ENCODE measurements around the gene NEMP1.
"Not testable (repeated sequence)": the region's sequence is repeated elsewhere in the genome, so short reads cannot be mapped to it uniquely, and the experiment has no call there.

Gene NEMP1

DNA sequence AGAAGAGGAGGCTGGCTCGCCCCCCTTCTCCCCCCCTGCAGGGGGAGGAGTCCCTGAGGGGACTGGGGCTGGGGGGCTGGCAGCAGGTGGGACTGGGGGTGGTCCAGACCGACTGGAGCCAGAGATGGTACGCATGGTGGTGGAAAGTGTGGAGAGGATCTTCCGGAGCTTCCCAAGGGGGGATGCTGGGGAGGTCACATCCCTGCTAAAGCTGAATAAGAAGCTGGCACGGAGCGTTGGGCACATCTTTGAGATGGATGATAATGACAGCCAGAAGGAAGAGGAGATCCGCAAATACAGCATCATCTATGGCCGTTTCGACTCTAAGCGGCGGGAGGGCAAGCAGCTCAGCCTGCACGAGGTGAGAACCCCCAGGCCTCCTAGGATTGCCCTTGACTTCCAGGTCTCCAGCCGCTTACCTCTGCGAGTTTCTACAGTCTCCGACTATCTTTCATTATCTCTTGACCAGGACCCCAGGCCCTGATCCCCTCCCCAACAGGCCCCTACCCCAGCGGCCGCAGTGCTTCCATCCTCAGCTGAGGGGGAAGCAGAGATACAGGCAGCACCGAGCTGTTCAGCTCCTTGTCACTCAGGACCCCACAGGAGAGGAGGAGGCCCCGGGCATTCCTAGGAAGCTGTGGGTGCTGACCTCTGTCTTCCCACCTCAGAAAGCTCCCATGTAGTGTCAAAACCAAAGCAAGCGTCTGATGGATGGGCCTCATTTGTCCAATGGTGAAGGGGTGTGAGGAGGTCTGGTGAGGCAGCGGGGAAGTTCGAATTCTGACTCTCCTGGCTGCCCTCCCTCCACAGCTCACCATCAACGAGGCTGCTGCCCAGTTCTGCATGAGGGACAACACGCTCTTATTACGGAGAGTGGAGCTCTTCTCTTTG is 13.3 kb upstream of the NEMP1 start:
- DNase-seq (ENCODE audit: low read depth in 2 of 3, low spot score in 2 of 3): no peak

DNA sequence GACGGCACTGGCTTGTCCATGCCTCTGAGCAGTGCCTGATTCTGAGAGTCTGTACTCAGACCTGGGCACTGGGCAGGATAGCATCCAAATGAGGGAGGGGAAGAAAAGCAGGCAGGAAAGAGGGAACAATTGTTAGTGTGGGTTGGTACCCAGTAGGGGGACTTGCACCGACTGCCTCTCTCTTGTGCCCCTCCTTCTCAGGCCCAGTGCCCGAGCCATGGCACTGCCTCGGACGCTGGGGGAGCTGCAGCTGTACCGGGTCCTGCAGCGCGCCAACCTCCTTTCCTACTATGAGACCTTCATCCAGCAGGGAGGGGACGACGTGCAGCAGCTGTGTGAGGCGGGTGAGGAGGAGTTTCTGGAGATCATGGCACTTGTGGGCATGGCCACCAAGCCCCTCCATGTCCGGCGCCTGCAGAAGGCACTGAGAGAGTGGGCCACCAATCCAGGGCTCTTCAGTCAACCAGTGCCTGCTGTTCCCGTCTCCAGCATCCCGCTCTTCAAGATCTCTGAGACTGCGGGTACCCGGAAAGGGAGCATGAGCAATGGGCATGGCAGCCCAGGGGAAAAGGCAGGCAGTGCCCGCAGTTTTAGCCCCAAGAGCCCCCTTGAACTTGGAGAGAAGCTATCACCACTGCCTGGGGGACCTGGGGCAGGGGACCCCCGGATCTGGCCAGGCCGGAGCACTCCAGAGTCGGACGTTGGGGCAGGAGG is 12.5 kb upstream of the NEMP1 start:
- DNase-seq (ENCODE audit: low read depth in 2 of 3, low spot score in 2 of 3): no peak

DNA sequence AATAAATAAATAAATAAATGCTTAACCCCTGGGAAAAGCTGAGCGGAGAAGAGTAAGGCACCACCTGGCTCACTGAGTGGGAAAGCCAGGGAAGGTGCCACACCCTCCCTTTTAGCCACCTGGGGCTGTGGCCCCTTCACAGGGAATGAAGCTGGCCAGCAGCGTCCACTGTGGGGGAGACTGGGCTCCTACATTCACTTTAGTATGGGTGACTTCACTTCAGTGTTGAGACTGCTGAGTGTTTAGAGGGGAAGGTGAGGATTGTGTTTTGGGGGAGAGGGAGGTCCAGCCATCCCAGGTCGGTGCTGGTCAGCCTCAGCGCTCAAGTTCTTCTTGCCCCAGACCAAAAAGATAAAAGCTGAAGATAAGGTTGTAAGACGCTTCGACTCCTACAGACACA is 11.9 kb upstream of the NEMP1 start:
- no peak for DNase-seq (ENCODE audit: low read depth in 2 of 3, low spot score in 2 of 3)

DNA sequence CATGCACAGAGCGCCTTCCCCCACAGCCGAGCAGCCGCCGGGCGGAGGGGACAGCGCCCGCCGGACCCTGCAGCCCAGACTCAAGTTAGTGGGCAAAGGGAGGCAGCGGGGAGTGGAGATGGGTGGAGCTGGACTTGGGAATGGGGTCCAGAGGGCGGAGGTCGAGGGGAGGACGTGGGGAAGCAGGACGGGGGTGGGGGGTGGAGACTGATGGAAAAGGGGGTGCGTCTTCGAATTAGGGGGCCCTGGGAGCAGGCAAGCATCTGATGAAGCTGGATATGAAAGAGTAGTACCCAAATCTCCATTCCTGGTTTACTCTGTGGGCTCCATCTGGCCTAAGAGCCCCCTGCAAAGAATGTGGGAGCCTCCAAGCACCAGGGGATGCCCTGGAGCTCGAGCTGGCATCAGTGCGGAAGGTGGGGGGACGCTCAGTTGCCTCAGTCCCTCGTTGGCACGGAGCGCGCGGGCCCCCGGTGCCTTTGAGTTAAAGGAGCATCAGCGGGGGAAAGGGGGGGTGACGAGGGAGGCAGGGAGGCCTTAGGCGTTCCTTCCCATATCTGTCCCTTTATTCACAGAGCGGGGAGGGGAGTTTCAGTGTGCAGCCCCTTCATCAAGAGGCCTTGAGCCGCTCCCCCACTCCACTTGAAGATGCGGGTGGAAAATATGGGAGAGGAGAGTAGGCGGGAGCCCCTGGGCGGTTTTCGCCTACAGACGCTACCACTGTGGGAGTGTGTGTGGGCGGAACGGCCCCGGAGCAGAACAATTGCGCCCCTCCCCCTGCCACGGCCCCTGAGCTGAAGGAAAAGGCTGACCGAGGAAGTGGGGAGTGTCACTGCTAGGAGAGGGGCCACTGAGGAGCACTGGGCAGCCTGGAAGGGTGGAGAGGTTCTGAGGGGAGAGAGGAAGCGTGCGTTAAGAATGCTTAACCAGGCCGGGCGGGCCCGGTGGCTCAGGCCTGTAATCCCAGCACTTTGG is 11.0 kb upstream of the NEMP1 start:
- peak in 2 of 3 experiments; percentile 36 to 50 for DNase-seq (ENCODE audit: low read depth in 2 of 3, low spot score in 2 of 3)

DNA sequence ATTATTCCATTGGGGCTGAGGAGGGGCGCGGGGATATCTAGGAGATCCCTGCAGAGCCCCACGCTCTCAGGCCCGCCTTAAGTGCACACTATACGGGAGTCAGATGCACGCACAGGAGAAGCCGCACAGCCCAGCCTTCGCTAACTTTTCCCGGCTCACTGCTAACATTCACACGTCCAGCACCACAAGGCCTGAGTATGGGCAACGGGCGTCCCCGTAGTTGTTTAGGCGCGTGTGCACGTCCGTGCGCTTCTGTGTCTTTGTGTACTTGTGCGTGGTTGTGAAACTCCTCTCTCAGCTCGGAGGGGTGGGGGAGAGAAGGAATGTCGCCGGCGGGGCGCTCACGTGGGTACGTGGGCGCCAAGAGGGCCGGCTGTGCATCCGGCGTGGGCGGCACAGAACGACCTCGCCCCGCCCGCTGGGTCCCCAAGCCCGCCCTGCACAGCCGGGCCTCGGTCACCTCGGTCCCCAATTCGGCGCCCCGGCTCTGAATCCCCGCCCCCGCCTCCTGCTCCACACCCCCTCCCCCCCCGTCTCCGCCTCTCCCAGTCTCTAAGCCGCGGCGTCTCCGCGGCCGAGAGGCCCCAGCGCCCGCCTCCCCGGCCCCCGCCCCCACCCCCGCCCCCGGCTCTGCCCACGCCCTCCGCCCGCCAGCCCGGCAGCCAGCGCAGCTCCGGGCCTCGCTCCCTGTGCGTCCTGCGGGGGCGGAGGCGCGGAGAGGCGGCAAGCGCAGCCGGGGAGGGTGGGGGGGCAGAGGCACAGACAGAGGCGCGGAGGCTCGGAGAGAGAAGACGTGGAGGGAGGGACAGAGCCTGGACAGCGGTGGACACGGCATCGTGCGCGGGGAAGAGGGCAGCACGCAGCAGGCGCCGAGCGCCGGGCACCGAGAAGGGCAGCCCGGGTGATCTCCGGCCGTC is 10.0 kb upstream of the NEMP1 start, which contains the start of gene NAB2:
Gene NAB2, plus strand, starts transcription at position 761 of the 917 bp plus-strand sequence. CDS start 158 bp downstream, outside the sequence.
- DNase-seq (ENCODE audit: low read depth in 2 of 3, low spot score in 2 of 3): peak; percentile 63 to 85 (median 74)

DNA sequence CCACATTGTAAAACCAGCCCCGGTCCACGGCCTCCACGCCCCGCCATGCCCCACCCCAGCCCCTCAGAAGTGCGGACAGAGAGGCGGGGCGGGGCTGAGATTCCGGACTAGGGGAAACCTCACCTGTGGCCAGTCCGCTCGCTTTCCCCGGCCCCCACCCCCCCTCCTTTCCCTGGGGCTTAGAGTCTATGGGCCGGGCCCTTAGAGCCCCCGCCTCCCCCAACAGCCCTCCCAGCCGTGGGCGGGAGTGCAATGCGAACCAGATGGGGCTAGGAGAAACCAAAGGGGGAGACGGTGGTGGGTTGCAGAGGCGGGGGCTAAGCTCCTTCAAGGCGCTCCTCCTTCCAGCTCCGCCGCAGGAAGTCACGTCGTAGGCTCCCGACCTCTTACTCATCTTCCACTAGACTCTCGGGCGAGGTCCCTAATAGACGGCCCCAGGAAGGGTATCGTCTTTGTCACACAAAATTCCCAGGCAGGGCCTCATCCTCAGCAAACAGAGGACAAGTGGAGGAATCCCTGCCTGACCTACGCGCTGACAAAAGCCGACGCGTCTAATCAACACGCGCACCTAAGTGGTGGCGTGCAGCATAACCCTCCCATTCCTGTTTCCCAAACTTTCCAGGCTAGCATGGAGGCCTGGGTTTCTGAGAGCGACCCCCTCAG is 9.2 kb upstream of the NEMP1 start:
- DNase-seq (ENCODE audit: low read depth in 2 of 3, low spot score in 2 of 3): peak; percentile 56 to 85 (median 80)

DNA sequence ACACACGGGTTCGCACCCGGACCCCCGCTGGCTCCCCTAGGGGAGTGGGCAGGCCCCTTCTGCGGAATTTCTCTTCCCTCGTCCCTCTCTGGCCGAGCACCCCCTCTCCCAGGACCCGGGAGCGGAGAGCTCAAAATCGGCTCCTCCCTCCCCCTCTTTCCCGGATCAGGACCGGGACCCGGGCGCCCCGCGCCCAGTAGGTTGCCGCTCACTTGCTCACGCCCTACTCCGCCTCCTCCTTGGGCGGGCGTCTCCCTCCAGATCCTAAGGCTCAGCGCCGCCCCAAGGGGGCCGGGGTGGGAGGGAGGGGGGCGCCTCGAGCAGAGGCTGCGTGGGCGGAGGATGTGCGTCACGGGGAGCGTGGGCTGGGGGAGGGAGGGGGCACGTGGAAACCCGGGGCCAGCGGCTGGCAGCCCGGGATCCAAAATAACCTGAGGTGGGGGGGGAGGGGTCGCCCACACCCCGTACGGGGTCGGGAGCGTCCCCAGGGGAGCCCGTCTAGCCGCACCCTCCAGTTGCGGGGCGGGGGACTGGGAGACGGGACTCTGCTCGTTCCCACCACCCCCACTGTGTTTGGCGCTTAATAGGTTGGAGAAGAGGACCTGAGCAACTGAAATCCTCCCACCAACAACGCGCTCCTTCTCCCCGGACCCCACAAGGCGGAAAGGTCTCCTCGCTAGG is 8.6 kb upstream of the NEMP1 start:
- peak; percentile 89 to 96 (median 89) for DNase-seq (ENCODE audit: low read depth in 2 of 3, low spot score in 2 of 3)

DNA sequence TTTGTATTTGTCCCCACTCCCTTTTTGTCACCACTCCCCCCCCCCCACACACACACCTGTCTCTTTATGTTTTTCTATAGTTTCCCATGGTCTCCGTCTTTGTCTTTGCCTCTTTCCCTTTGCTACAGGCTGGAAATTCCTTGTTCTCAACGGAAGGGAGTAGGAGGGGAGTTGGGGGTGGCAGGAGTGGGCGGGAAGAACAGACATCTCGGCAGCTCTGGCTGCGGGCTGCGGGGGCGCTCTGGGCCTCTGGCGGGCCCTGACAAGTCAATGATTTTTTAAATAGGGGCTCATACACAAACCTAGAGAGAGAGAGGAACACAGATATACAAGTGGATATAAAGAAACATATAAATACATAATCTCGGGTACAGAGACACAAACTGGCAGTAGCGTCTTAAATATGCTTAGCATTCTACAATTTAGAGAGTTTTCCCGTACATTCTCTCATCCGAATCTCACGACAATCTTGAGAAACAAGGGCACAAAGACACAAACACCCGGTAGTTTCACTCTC is 8.0 kb upstream of the NEMP1 start:
- DNase-seq (ENCODE audit: low read depth in 2 of 3, low spot score in 2 of 3): peak in 1 of 3 experiments; percentile 46

DNA sequence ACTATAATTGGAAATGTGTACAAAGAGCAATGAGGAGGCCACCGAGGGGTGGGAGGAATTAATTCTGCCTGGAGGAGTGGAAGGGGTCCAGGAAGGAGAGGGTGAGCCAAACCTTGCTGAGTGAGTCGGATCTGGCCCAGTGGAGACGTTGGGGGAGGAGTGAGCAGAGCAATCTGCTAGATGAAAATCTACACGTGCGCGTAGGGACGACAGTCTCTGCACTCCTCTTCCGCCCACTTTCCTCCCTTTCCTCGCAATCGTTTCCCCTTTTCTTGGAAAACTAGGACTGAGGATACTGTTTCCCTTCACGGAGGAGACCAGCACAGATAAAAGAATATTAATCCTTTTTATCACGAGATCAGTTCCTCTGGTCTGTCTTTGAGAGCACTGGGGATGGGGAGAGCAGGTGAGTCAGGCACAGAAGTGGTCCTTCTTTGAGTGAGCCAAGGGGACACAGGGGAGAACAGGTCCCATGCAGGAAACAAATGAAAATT is 7.5 kb upstream of the NEMP1 start:
- DNase-seq (ENCODE audit: low read depth in 2 of 3, low spot score in 2 of 3): no peak

DNA sequence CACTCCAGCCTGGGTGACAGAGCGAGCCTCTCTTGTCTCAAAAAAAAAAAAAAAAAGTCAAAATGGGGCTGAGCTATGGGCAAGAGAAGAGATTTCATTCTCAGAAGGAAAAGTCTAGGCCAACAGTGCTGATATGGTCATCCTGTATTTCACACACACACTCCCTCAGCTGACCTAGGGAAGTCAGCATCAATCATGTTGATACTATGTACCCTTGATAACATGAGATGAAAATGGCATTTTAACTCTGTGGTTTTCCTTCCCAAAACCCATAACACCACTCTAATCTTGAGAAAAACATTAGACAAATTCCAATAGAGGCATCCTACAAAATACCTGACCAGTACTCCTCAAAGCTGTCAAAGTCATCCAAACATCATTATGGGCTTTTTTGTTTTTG is 2.3 kb upstream of the NEMP1 start:
- DNase-seq (ENCODE audit: low read depth in 2 of 3, low spot score in 2 of 3): no peak

DNA sequence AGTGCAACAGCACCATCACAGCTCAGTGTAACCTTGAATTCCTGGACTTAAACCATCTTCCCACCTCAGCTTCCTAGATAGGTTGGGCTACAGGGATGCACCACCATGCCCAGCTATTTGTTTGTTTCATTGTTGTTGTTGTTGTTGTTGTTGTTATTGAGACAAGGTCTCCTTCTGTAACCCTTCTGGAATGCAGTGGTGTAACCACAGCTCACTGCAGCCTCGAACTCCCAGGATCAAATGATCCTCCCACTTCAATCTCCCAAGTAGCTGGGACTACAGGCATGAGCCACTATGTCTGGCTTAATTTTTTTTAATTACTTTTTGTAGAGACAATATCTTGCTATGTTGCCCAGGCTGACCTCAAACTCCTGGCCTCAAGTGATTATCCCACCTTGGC is 1.2 kb upstream of the NEMP1 start:
- DNase-seq (ENCODE audit: low read depth in 2 of 3, low spot score in 2 of 3): no peak

DNA sequence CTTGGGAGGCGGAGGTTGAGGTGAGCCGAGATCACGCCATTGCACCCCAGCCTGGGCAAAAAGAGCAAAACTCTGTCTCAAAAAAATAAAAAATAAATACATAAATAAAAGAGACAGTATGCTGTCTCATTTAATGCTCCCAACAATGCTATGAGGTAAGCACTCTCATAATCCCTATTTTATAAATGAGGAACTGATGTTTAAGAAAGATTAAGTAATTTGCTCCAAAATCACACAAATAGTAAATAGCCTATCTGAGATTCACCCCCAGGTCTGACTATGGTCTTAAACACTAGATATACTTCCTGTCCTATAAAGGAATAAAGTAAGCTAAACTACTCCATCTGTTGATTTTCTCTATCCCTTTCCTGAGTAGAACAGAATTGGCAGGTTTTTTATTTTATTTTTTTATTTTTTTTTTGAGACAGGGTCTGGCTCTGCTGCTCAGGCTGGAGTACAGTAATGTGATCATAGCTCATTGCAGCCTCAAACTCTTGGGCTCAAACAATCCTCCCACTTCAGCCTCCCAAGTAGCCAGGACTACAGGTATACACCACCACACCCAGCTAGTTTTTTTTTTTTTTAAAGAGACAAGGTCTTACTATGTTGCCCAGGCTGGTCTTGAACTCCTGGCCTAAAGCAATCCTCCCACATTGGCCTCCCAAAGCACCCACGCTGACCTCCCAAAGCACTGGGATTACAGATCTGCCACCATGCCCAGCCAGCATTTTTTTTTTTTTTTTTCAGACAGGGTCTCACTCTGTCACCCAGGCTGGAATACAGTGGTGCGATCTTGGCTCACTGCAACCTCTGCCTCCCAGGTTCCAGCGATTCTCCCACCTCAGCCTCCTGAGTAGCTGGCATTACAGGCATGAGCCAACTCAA is 4.8 kb downstream of the NEMP1 start:
- DNase-seq (ENCODE audit: low read depth in 2 of 3, low spot score in 2 of 3): not testable (repeated sequence)

DNA sequence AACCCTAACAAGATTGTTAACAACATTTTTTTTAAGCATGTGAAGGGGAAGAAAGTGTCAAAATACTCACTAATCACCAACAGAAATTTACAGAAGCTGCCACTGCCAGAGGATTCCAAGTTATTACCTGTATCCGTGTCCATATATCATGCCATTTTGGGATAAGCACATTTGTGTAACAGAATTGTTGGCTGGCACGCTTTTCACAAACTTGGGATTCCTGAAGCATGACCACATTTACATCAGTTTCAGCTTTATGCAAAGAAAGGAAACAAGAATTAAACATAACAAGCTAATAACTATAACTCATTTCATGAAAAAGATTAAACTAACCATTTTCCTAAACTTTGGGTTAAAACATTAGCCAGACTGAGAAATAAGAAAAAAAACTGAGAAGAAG is 5.9 kb downstream of the NEMP1 start:
- DNase-seq (ENCODE audit: low read depth in 2 of 3, low spot score in 2 of 3): no peak

DNA sequence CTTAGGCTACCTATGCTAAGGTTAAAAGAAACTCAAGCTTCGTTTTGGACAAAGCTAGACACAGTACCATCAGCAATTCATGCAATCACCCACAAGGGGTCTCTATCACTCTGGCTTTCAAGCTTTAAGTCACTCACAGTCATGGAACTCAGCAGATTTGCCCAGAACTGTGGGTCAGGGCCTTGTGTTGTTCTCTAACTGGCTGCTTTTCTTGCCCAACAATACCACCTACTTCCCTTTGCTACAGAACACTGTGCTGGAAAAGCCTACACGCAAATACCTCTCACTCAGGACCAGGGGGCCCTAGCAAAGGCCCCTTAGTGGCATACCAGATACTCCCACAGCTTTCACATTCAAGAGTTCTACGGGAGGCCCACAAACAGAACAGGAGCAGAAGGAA is 9.1 kb downstream of the NEMP1 start:
- no peak for DNase-seq (ENCODE audit: low read depth in 2 of 3, low spot score in 2 of 3)

DNA sequence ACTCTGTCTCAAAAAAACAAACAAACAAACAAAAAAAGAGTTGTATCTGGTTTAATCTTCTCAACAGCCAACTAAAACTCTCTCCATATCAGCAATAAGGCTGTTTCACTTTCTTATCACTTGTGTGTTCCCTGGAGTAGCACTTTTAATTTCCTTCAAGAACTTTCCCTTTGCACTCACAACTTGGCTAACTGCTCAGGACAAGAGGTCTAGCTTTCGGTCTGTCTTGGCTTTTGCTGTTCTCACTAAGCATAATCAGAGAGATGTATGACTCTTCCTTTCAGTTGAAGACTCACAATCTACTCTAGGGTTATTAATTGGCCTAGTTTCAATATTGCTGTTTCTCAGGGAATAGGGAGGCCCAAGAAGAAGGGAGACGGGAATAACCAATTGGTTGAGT is 12.3 kb downstream of the NEMP1 start:
- no peak for DNase-seq (ENCODE audit: low read depth in 2 of 3, low spot score in 2 of 3)

DNA sequence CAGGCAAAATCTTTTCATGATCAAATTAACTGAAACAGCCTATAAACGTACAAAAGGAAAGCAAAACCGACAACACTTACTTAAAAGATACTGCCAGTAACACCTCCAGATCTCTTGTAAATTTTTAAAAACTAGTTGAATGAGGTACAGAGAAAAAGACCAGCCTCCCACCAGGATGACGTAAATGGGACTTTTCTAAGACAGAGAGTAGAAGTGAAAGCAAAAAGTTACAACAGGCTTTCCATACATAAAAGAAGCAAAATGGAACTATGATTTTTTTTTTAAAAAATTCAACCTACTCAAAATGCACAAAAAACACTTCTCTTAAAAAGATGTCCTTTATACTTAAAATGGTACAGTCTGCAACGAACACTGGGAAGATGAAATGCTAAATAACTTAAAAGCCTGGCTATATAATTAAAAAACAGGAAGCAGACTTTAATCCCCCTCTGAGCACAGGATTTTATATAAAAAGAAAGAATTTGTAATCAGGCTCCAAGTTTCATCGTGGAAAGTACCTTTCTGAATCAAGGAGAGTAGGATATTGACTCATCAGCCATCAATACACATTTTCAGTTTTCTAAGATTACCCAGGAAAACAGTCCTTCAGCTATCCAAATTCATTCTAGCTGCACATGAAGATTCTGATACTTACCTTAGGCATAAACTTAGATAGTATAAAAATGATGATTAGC is 14.5 kb downstream of the NEMP1 start:
- DNase-seq (ENCODE audit: low read depth in 2 of 3, low spot score in 2 of 3): no peak

DNA sequence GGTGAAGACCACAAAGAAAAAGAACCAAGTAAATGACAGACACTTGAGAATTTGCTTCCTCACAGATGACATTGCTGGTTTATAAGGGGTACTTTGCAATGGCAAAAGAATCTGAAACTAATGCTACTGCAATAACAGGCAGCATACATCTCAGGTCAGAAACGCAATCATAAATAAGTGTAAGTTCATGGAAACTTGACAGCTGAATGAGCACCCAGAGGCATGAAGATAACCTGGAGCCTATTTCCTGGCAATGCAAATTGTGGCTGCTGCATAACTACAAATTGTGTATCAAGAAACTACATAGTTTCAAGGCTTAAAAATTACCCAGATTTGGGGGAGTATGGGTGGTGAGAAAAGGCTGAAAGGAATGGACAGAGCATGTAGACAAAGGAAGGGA is 20.1 kb downstream of the NEMP1 start:
- no peak for DNase-seq (ENCODE audit: low read depth in 2 of 3, low spot score in 2 of 3)
